GM12801 (cell line): ENCODE data around the gene PANK2.

Experiments
- TF ChIP-seq, protein P1 (sequence below): IDR thresholded peaks from one replicate; pipeline ENCODE4 v1.5.1; 2011; ENCODE audit warnings: control low read depth; ENCODE audit not compliant: insufficient read length; ENCODE audit errors: extremely low read depth

PANK2 gene

DNA sequence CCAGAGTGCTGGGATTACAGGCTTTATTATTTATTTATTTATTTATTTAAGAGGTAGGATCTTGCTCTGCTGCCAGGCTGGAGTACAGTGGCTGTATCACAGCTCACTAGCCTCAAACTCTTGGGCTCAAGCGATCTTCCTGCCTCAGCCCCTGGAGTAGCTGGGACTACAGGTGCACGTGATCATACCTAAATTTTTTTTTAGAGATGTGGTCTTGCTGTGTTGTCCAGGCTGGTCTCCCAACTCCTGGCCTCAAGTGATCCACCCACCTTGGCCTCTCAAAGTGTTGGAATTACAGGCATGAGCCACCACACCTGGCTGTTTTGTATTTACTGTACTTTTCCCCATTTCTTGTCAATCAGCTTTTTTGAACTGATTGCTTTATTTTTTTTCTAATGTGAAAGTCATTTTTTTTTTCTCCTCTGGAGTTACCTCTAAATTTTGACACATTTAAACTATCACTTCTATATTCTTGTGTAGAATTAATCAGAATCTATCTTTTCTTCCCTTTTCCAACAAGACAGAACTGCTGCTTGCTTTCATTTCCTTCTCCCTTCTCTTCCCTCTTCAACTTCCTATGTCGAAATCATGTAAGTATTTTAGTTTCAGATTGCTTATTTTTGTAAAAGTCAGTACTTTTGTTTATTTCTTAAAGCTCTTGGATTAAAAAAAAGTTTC is 12.0 kb downstream of the PANK2 start:
- TF ChIP-seq, protein P1, sequence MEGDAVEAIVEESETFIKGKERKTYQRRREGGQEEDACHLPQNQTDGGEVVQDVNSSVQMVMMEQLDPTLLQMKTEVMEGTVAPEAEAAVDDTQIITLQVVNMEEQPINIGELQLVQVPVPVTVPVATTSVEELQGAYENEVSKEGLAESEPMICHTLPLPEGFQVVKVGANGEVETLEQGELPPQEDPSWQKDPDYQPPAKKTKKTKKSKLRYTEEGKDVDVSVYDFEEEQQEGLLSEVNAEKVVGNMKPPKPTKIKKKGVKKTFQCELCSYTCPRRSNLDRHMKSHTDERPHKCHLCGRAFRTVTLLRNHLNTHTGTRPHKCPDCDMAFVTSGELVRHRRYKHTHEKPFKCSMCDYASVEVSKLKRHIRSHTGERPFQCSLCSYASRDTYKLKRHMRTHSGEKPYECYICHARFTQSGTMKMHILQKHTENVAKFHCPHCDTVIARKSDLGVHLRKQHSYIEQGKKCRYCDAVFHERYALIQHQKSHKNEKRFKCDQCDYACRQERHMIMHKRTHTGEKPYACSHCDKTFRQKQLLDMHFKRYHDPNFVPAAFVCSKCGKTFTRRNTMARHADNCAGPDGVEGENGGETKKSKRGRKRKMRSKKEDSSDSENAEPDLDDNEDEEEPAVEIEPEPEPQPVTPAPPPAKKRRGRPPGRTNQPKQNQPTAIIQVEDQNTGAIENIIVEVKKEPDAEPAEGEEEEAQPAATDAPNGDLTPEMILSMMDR, result no peak

- TF ChIP-seq, protein P1, result no peak
Measured at GRCh38 chr20:3901706-3902440, 12.7 kb downstream of the PANK2 start.

DNA sequence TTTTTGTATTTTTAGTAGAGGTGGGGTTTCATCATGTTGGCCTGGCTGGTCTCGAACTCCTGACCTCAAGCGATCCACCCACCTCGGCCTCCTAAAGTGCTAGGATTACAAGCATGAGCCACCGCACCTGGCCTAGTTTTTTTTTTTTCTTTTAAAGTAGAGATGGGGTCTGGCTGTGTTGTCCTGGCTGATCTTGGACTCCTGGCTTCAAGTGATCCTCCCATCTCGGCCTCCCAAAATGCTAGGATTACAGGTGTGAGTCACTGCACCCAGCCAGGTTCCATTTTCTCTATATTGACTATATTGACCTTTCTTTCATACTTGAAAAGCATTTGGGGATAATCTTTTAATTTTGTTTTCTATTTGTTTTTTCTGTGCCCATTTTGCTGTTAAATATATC is 13.3 kb downstream of the PANK2 start:
- TF ChIP-seq, protein P1, result no peak

DNA sequence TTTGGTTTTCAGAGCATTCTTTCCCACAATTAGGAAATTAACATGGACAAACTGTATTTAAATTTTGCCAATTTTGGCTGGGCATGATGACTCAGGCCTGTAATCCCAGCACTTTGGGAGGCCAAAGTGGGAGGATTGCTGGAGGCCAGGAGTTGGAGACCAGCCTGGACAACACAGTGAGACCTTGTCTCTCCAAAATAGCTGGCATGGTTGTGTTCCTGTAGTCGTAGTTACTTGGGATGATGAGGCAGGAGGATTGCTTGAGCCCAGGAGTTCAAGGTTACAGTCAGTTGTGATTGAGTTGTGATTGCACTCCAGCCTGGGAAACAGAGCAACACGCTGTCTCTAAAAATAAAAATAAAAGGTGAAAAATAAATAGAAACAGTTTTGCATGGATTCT is 15.0 kb downstream of the PANK2 start:
- TF ChIP-seq, protein P1, result no peak

DNA sequence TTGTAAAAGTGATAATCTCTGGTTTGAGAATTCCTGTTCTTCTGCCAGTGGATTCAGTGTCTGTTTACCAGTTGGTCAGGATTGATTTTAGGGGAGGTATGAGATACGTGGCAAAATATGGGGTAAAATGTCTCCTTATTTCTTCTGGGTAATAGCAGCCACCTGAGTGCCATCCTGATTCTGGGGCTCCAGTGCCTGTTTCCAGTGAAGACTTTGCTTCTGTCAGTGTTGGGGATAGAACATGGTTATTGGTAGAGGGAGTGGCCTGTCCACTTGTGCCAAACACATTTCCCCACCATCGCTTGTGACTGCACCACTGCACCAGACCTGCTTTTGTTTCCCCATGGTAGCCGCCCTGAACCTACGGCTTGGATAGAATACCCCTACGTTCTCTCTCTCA is 15.7 kb downstream of the PANK2 start:
- TF ChIP-seq, protein P1, result no peak

DNA sequence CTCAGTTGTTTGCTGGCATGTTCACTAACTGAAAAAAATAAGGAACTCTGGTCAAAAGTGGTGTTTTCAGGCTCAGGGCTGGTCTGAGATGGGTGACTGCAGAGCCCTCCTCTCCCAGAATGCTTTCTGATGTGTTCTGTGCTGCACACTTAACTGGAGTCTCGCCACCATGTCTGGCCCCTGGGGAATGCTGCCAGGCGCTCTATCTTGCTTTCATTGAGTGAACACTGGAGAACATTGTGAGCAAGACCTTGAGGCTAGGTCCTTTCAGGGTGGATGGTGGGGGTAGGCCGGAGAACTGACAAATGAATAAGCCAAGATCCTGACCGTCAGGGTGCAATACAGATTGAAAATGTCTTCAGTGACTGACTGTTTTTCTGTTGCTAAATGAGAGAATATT is 19.5 kb downstream of the PANK2 start:
- TF ChIP-seq, protein P1, result no peak

GRCh38 chr20:3909952-3910366 is 20.8 kb downstream of the PANK2 start:
- TF ChIP-seq, protein P1, result no peak
